Right kidney (tissue), 1 donor: ENCODE measurements around the gene ENOX1.
A peak's percentile ranks its signal among the peaks of the same experiment; 100 is the strongest.

Experiments used
- DNase-seq: peaks from one replicate; pipeline ENCODE4 v3.0.0-alpha.2; 2016

The ENOX1 gene

GRCh38 chr13:43669964-43670363 is 116.8 kb downstream of the ENOX1 start:
- DNase-seq: no peak

GRCh38 chr13:43669101-43669500 is 117.7 kb downstream of the ENOX1 start:
- DNase-seq: no peak

- no peak for DNase-seq
These were observed 120.4 kb downstream of the ENOX1 start for GRCh38 chr13:43666403-43666802.

- DNase-seq: no peak
These were observed 121.4 kb downstream of the ENOX1 start for GRCh38 chr13:43665388-43665787.

GRCh38 chr13:43664700-43665191 is 122.0 kb downstream of the ENOX1 start:
- no peak for DNase-seq

GRCh38 chr13:43663474-43664090 is 123.2 kb downstream of the ENOX1 start:
- DNase-seq: no peak

GRCh38 chr13:43662976-43663375 is 123.8 kb downstream of the ENOX1 start:
- DNase-seq: no peak

- no peak for DNase-seq
These were observed 125.5 kb downstream of the ENOX1 start for GRCh38 chr13:43661161-43661830.

GRCh38 chr13:43657485-43657884 is 129.3 kb downstream of the ENOX1 start:
- no peak for DNase-seq

GRCh38 chr13:43653980-43654379 is 132.8 kb downstream of the ENOX1 start:
- no peak for DNase-seq

GRCh38 chr13:43653395-43653794 is 133.4 kb downstream of the ENOX1 start:
- no peak for DNase-seq

GRCh38 chr13:43652760-43653159 is 134.0 kb downstream of the ENOX1 start:
- peak; percentile 5 for DNase-seq

GRCh38 chr13:43650882-43651281 is 135.9 kb downstream of the ENOX1 start:
- no peak for DNase-seq

GRCh38 chr13:43648733-43649132 is 138.0 kb downstream of the ENOX1 start:
- DNase-seq: no peak

- DNase-seq: no peak
These were observed 139.3 kb downstream of the ENOX1 start for GRCh38 chr13:43647471-43647870.

GRCh38 chr13:43640476-43640875 is 146.3 kb downstream of the ENOX1 start:
- no peak for DNase-seq

GRCh38 chr13:43631106-43631505 is 155.7 kb downstream of the ENOX1 start:
- no peak for DNase-seq

GRCh38 chr13:43629691-43630480 is 156.9 kb downstream of the ENOX1 start:
- DNase-seq: no peak

- DNase-seq: no peak
These were observed 159.8 kb downstream of the ENOX1 start for GRCh38 chr13:43626994-43627393.

GRCh38 chr13:43614063-43614462 is 172.7 kb downstream of the ENOX1 start:
- no peak for DNase-seq

GRCh38 chr13:43611281-43612273 is 175.2 kb downstream of the ENOX1 start:
- no peak for DNase-seq
